ENCODE results near the gene CCDC78.

Gene CCDC78

DNA sequence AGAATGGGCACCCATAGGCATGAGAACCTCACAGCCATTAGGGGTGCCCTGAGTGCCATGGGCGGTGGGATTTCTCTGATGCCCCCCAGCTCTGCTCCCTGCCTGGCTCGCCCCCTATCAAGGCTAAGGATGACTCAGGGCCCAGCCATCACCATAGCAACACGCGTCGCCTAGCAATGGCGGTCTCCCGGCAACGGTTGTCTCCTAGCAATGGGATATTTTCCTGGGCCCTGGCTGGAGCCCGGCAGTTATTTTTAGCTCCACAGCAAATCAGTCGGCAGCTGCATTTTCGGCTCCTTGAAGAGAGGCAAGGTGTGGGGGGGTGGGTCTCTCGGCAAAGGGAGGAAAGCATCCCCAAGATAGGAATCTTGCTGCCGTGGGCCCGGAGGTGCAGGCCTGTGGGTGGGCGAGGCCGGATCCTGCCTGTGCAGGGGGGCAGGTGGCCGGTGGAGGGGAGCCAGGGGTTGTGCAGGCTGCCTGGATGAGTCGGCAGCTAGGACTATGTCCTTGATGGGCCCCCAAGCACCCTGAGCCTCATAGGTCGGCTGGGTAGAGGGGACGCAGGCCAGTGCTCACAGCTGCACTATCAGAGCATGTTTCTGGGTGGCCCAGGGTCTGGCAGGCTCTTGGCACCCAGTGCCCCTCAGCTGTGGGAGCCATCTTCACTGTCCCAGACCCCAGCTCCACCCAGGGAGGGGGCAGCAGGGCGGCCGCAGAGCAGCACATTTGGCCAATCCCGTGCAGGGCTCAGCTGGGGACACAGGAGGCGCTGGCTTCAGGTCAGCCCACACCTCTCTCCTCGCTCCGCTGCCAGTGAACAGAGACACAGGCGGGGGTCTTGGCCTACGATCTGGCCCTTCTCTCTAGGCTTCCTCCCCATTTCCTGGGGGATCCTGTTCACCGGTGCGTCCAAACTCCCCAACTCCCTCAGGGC, 16.4 kb downstream of the CCDC78 start:
- peak; percentile 79 for DNase-seq

DNA sequence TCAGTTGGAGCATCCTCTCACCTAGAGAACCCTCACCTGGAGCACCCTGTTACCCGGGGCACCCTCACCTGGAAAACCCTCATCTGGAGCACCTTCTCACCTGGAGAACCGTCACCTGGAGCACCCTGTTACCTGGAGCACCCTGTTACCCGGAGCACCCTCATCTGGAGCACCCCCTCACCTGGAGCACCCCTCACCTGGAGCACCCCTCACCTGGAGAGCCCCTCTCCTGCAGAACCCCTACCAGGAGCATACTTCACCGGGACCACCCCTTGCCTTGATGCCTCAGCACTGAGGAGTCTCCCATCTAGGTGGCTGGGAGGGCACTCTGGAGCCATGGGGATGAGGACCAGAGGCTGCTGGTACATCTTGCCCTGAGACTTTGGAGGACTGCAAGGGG, 17.3 kb downstream of the CCDC78 start:
- no peak for DNase-seq

DNA sequence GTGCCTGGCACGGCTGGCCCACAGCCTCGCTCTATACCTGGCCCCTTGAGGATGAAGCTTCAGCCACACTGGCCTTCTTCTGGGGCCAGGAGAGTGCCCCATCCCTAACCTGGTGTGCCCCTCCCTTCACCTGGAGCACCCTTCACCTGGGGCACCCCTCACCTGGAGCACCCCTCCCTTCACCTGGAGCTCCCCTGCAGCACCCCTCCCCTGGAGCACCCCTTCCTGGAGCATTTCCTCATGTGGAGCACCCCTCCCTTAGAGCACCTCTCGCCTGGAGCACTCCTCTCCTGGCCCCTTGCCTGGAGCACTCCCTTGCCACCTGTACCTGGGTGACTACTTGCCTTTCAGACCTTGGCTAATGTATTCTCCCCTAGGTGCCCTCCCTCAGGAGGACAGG, 18.2 kb downstream of the CCDC78 start:
- no peak for DNase-seq

DNA sequence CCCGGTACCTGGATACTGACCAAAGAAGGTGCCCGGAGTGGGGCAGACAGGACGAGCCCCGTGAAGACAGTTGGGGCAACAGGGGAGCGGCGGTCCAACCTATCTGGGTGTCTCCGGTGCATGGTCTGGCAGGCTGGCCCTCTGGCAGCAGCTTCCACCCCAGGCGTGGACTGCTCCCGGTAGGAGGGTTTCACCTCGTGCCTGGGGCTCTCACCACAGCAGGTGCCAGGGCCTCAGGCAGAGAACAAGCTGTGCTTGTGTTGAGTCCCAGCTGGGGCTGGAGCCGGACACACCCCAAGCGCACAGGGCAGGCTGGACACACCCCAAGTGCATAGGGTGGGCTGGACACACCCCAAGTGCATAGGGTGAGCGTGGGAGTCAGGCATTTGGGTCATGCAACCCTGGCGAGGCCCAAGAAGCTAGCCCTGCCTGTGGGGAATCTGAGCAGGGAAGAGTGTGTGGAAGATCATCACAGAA, 19.1 kb downstream of the CCDC78 start:
- no peak for DNase-seq

DNA sequence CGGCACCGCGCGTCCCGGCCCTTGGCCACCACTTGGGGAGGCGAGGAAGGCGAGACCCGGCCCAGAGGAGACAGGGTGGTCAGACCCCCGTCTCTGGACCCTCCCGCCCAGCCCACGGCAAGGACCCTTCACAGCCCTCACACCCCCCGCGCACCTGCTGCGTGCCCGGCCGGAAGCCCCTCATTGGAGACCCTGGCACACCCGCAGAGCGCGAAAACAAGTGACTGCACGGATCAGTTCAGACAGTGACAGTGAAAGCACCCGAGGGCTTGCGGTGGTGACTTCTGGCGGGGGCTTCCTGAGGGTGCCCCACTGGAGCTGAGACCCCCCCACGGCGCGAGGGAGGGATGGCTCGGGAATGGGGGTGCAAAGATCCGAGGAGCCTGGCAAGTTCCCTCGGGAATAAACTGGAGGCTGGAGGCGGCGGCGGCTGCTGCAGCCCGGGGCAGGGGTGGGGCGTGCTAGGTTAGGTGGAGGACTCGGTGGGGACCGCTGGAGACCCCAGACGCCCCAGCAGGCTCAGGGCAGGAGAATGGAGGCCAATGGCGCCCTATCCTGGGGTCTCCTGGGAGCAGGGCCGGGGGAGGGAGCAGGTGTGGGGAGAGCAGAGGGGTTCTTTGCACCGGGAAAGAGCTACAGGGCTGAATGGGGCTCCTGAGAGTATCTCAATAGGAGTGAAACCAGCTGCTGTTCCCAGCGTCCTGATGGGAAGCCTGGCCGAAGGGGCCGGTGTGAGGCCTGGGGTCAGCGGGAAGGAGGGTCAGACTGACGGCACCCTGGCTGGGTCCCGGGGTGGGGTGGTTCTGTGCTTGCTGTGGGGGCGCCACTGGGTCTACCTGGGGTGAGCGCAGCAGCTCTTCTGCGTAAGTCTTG, 19.8 kb downstream of the CCDC78 start:
- no peak for DNase-seq

DNA sequence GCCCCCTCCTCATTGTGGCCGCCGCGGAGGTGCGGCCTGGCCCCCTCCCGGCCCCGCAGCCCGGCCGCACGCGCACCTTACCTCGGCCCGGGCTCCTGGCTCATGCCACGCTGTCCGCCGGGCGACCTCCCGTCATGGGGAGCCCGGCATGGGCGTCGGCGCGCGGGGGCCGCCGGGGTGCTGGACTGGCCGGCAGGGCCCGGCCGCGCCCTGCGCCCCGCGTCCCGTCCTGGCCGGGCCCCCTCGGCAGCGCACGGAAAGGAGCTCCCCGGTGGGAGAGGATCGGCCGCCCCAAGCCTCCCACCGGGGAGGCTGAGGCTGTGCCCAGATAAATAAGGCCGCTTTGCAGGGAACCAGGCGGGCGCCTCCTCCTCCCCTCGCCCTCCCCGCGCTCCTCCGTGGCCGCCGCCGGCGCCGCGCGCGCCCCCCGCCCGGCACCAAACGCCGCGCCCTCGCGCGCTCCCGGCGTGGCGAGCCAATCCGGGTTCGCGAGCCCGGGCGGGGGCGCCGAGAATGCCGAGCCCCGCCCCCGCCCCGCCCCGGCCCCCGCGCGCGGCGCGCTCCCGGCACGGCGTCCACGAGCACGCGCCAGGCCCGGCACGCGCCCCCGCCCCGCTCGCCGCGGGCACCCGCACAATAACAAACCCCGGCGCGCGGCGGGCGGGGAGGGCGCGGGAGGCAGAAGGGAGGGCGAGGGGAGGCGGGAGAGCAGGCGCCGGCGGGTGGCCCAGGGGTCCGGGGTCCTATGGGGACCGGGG, 20.6 kb downstream of the CCDC78 start, which contains the start of gene FBXL16:
Gene FBXL16, minus strand, starts transcription at position 371 of the 758 bp plus-strand sequence. CDS start 8,396 bp downstream, outside the sequence.
- peak; percentile 82 for DNase-seq

DNA sequence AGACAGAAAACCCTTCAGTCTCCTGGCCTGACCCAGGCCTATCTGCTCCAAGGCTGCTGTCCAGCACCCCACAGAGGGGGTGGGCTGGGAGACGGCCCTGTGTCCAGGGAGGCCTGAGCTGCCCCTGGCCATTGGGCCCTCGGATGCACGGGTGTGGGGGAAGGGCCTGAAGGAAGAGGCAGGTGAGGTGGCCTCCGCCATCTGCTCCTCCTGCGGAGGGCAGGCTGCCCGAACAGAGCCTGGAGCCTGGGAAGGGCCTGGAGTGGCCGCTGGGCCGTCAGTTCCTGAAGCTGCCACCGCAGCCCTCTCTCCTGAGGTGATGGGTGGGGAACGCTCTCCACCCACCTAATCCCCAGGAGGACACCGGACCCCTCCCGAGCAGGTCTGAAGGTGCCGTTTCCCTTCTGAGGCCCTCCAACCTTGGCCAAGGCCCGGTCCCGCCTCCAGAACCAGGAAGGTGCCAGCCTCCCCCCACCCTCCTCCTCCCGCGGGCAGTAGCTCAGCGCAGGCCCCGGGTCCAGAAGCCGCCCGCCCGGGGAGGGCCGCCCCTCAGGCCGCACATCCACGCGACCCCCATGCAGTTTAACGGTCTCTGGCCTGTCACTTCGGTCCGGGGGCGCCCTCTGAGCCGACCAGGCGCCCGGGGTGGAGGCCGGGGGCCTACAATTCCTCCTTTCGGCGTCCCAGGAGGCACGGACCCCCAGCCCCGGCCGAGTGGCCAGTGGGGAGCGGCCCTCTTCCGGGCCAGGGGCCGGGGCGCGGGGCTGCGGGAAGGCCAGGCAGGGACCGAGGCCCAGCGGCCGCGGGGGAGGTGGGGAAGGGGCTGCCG, 21.5 kb downstream of the CCDC78 start:
- no peak for DNase-seq

DNA sequence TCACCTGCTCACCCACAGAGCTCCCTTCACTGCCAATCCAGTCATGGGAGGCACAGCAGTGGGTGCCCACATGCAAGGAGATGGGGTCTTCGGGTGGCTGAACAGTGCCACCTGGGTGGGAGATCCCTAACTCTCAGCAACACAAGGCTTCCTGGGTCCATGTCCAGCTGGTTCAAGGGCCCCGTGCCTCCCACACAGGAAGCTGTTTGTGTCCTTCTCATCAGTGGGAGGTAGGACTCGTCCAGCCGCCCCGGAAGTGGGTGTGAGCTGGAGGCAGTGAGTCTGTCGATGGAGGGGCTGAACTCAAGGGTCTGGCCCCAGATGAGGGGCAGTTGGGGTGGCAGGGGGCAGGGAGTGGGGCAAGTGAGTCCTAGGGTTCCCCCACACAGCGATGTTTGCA, 22.2 kb downstream of the CCDC78 start:
- no peak for DNase-seq

DNA sequence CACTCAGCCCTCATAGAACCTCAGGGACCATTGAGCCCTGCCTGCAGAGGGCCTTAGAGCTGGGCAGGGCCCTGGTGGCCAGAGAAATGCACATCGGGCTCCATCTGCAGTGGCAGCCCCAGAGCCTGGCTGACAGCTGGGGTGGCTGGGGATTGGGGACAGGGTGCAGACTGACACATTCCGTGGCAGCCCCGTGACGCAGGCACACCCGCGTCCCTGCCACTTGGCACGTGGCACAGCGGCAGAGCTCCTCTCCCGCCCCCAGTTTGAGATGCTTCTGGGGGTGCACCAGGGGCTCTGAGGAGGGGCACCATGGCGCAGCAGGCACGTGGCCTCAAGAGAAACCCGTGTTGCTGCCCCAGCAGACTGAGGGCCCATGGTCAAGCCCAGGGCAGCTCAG, 22.8 kb downstream of the CCDC78 start:
- no peak for DNase-seq

DNA sequence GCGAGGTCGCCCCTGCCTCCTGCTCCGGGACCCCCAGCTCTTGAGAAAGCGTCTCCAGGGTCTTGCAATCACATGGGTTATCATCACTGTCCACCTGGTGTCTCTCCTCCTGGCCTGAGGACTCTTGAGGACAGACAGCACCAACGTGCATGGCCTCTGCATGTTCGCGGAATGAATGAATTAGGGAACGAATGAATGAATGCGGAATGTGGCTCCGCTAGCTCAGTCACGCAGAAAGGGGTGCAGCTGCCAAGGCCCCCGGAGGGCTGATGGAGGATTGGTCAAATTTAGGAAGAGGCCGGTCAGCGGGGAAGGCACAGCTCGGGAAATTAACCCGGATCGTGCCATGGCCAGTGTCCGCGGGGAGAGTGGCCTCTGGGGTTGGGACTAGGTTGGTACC, 23.9 kb downstream of the CCDC78 start:
- no peak for DNase-seq

DNA sequence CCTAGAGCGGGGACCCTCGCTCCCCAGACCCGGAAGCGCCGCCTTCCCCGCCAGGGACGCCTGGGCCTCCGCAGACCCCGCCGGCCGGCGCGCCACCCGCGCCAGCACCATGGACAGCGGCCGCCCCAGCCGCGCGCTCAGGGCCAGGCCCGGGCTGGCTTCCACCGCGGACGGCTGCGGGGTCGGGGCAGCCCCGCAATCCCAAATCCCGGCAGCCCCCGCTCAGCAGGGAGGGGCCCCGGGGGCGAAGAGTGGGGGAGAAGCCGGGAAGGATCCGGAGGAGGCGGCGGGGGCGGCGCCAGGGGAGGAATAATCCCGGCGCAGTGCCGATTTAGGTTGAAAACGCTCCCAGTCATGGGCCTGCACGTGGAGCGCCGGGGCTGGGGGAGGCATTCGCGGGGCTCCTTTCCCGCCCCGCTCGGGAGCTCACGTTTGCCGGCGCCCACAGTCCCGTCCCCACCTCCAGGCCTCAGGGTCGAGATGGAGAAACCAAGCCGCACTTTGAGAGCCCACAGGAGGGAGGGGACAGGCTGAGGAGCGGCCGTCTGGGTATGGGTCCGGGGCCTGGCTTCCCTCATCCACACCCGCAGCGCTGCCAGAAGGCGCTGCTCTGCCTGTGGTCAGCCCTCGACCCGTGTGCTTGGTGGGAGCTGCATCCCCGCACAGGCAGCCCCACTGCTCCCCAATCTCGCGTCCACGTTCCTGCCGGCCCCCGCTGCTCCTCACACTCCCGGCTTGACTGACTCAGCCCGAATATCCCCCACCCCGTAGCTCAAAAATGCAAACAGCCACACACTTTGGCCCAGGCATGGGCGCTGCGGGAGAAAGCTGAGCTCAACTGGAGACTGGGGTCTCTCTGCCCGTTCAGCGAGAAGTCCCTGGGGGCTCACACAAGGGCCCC, 25.3 kb downstream of the CCDC78 start:
- DNase-seq = no peak

DNA sequence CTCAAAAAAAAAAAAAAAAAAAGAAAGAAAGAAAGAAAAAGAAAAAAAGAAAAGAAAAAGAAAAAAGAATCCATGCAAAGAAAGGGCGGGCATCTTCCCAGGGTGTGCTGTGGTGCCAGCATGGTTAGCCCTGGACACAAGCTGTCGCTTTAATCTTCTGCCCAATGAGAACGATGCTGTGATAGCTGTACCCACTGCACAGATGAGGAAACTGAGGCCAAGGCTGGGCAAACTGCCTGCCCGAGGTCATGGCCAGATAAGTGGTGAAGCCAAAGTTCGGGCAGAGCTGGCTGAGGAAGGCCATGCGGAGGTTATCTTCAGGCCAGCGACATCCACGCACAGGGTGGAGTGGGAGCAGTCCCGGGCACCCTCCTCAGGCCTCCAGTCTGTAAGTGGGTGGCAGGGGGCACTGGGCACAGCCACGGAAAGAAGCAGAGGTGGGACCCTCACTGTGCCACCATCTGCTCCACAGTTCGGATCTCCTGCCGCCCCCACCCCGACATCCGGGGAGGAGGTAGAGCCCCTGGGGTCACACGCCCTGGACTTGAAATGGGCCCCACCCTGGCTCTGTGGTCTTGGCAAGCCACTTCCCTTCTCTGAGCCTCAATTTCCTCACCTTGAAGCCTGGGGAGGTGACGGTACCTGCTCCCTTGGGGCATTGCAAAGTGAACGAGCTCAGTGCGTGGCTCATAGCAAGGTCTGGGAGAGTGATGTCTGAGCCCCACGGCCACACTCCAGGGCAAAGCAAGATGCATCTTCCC, 27.2 kb downstream of the CCDC78 start:
- no peak for DNase-seq

DNA sequence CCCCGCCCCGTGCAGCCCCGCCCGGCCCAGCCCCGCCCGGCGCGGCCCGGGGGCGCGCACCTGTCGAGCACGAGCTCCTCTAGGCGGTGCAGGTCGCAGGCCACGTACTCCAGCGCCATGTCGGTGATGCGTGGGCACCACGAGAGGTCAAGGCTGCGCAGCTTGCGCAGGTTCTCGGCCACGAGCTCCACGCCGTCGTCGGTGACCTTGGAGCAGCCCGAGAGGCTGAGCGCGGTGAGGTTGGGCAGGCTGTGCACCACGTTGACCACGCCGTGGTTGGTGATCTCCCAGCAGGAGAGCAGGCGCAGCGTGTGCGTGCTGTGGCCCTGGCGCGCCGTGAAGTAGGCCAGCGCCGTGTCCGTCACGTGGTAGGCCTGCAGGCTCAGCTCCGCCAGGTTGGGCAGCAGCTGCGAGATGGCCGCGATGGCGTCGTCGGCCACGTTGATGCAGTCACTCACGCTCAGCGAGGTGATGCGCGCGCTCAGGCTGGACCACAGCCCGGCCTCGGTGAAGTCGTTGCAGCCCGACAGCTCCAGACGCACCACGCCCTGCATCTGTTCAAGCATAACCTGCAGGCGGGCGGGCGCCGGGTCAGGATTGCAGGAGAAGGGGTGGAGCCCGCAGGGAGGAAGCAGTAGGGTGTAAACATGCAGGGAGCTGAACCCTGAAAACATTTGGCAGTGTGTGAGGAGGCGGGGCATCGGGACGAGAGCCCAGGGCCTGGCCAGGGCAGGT, 30.7 kb downstream of the CCDC78 start:
- DNase-seq = peak; percentile 74

DNA sequence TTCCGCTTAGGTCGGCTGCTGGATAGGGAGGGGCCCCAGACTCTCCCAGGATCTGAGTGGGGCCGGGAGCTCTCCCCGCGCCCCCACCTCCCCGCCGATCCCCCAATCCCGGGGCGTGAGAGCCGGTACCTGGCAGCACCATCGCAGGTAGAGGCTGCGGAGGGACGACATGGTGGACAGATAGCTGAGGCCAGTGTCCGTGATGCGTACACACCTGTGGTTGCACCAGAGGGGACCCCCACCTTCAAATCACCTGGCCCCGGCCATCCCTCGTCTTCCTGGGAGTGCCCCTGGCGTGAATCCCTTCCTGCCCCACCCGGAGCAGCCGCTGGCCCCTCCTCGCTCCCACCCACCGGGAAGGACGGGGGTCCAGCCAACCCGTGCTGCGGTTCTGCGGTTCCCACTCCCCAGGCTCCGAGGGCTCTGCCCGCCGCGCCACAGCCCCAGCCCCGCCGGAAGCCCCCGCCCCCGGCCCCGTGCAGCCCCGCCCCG, 31.3 kb downstream of the CCDC78 start:
- no peak for DNase-seq

DNA sequence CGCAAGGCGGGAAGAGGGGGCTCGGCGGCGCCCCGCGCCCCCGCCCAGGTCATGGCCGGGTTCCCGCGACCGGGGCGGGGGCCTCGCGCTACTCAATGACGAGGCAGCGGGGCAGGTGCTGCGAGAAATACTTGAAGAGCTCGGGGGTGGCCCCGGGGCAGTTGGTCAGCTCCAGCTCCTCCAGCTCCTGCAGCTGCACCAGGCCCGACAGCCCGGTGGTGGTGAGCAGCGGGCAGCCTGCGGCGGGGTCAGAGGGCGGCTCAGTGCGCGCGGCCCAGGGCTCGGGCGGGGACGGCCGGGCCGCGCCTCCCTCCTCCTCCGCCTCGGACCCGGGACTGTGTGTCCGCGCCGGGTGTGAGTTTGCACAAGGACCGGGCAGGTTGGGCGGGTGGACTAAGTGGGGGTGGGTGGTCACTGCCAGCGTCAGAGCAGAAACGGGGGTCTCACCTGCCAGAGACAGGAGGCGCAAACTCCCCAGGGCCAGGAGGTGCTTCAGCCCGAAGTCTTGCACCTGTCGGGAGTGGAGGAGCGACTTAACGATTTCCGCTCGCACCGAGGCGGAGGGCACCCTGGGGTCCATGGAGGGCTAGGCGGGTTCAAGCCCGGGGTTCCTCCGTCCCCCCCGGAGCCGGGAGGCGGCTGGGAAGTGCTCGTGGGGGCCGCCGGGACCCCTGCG, 31.9 kb downstream of the CCDC78 start:
- no peak for DNase-seq

DNA sequence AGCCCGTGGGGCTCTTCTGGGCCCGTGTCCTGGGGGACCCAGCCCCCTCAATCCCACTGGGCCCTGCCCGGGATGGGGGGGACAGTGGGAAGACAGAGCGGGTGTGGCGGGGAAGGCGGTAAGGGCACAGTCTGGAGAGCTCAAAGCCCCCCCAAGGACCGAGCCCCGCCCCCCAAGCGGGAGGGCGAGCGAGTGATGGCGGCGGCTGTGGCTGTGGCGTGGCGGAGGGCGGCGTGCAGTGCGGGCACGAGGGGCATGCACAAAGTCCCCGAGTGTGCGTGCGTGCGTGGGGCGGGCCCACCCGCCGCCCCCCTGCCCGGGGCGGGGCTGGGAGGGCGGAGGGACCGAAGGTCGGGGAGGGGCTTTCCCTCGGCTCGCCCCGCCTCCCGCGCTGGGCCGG, 32.5 kb downstream of the CCDC78 start:
- no peak for DNase-seq

DNA sequence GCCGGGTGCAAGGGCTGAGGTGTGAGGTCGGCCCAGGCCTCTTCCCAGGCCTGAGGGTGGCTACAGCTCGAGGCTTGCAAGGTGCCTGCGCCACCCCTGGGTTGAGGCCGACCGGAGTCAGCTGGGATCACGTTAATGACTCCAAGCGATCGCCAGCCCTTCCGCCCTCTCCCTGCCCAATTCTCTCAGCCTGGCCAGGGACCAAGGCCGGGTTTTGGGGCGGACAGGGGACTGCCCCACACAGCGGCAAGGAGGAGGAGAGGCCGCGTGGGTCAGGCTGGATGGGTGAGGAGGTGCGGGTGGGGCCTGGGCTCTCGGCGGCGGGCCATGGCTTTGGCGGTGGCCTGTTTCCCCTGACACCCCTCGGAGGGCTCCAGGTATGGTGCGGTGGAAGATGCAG, 32.9 kb downstream of the CCDC78 start:
- DNase-seq = no peak

DNA sequence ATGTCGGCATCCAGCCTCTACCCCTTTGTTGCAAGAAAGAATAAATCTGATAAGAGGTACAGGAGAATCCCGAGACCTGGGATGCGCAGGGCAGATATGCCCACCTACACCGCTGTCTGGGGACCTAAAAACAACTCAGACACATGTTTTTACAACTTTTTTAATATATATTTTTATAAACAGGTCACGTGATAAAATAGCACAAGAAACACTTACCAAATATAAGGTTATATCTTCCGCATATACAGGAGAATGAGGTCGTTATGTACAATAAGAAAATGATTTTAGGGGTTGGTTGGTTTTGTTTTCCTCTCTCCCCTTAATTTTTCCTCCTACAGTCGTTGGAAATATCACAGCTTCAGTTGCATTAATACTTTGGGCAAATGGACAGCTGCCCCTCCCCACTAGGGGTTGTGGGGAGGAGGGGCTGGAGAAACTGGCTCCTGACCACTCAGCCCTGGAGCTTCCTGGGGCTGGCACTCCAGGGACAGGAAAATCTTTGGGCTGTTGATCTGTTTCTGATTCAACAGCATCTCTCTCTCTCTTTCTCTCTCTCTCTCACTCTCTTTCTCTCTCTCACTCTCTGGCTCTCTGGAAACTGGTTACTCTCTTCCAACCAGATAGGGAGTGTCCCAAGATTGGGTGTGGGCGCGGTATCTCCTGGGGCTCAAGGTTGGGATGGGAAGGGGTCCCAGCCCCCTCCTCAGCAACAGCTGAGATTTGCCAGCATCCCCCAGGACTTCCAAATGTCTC, 33.7 kb downstream of the CCDC78 start:
- no peak for DNase-seq
